SIG-M5 treated with dmso at 0.1 percent for 504 hours (cell line): ENCODE data around the gene LRRFIP1.
A peak's percentile ranks its signal among the peaks of the same experiment; 100 is the strongest.
"Not testable (repeated sequence)": the region's sequence is repeated elsewhere in the genome, so short reads cannot be mapped to it uniquely, and the experiment has no call there.

Experiments
- DNase-seq: peaks from one replicate; lab custom pipeline; 2025; ENCODE audit not compliant: unreplicated experiment; lab: John Stamatoyannopoulos, UW

The LRRFIP1 gene

GRCh38 chr2:237661270-237661669, 33.9 kb downstream of the LRRFIP1 start:
- DNase-seq = no peak

- no peak for DNase-seq
Measured at GRCh38 chr2:237661799-237662328, 34.5 kb downstream of the LRRFIP1 start.

- DNase-seq = peak; percentile 95
Measured at GRCh38 chr2:237662671-237663093, 35.3 kb downstream of the LRRFIP1 start.

- no peak for DNase-seq
Measured at GRCh38 chr2:237663517-237664110, 36.2 kb downstream of the LRRFIP1 start.

- no peak for DNase-seq
Measured at GRCh38 chr2:237664151-237664550, 36.8 kb downstream of the LRRFIP1 start.

- DNase-seq = no peak
Measured at GRCh38 chr2:237665713-237666143, 38.3 kb downstream of the LRRFIP1 start.

GRCh38 chr2:237666606-237667005, 39.2 kb downstream of the LRRFIP1 start:
- DNase-seq = no peak

- not testable (repeated sequence) for DNase-seq
Measured at GRCh38 chr2:237667050-237667576, 39.7 kb downstream of the LRRFIP1 start.

- no peak for DNase-seq
Measured at GRCh38 chr2:237667893-237668292, 40.5 kb downstream of the LRRFIP1 start.

GRCh38 chr2:237668440-237668839, 41.1 kb downstream of the LRRFIP1 start:
- DNase-seq = no peak

- no peak for DNase-seq
Measured at GRCh38 chr2:237669283-237669627, 41.9 kb downstream of the LRRFIP1 start.

- DNase-seq = no peak
Measured at GRCh38 chr2:237669628-237670392, 42.4 kb downstream of the LRRFIP1 start.

GRCh38 chr2:237670641-237671040, 43.3 kb downstream of the LRRFIP1 start:
- no peak for DNase-seq

GRCh38 chr2:237671466-237672138, 44.2 kb downstream of the LRRFIP1 start:
- DNase-seq = no peak

GRCh38 chr2:237672731-237673129, 45.3 kb downstream of the LRRFIP1 start:
- no peak for DNase-seq

- peak; percentile 85 for DNase-seq
Measured at GRCh38 chr2:237673130-237674001, 46.0 kb downstream of the LRRFIP1 start.

GRCh38 chr2:237674731-237675276, 47.4 kb downstream of the LRRFIP1 start:
- DNase-seq = peak; percentile 92

GRCh38 chr2:237675316-237675715, 47.9 kb downstream of the LRRFIP1 start:
- no peak for DNase-seq

GRCh38 chr2:237680702-237681478, 53.5 kb downstream of the LRRFIP1 start:
- no peak for DNase-seq

GRCh38 chr2:237682151-237682550, 54.8 kb downstream of the LRRFIP1 start:
- no peak for DNase-seq
